Liver (tissue), 9 donors: ENCODE results near the gene ZFP82. TPM values are rescaled to one million over a fixed set of nuclear protein-coding genes. Genes with fewer than 3 reads are reported as not detected.

Source experiments
- DNase-seq: peaks from one replicate; pipeline ENCODE4 v3.0.0-alpha.2; 2017; ENCODE audit warnings: low spot score
- H3K27ac ChIP-seq, 2 donors: one replicate each; pipeline ENCODE4 v1.7.0; 2013; ENCODE audit warnings: inconsistent platforms in 2 of 2, low read length in 2 of 2, control low read depth in 1 of 2, low read depth in 1 of 2, mild to moderate bottlenecking in 1 of 2
- H3K27me3 ChIP-seq, 4 donors: one replicate each; pipeline versions ENCODE4 v1.6.1 to v1.7.0; 2013; ENCODE audit warnings: low read length in 3 of 4, inconsistent platforms in 1 of 4, mild to moderate bottlenecking in 1 of 4, moderate library complexity in 1 of 4; ENCODE audit not compliant: control insufficient read depth in 4 of 4, insufficient read depth in 4 of 4
- H3K36me3 ChIP-seq, 4 donors: one replicate each; pipeline versions ENCODE4 v1.6.1 to v1.7.0; 2013; ENCODE audit warnings: low read length in 3 of 4, mild to moderate bottlenecking in 3 of 4, low read depth in 1 of 4, moderate library complexity in 1 of 4; ENCODE audit not compliant: control insufficient read depth in 4 of 4, insufficient read depth in 3 of 4
- H3K4me1 ChIP-seq, 4 donors: one replicate each; pipeline versions ENCODE4 v1.6.1 to v1.7.0; 2013; ENCODE audit warnings: low read length in 3 of 4, mild to moderate bottlenecking in 3 of 4, moderate library complexity in 1 of 4; ENCODE audit not compliant: control insufficient read depth in 4 of 4, insufficient read depth in 4 of 4
- H3K4me3 ChIP-seq, 3 donors: one replicate each; pipeline versions ENCODE4 v1.6.1 to v1.7.0; 2013; ENCODE audit warnings: low read length in 3 of 3, control low read depth in 1 of 3, low read depth in 1 of 3, mild to moderate bottlenecking in 1 of 3
- H3K9ac ChIP-seq, 2 donors: one replicate each; pipeline ENCODE4 v1.7.0; 2013; ENCODE audit warnings: low read length in 2 of 2, mild to moderate bottlenecking in 2 of 2, moderate library complexity in 2 of 2, control low read depth in 1 of 2, low read depth in 1 of 2
- H3K9me3 ChIP-seq, 4 donors: one replicate each; pipeline versions ENCODE4 v1.6.1 to v1.7.0; 2013; ENCODE audit warnings: low read length in 3 of 4; ENCODE audit not compliant: control insufficient read depth in 4 of 4
- EGR1 ChIP-seq, 2 donors: IDR thresholded peaks; 2 replicates each; pipeline ENCODE4 v1.6.1; 2016 to 2018; ENCODE audit warnings: antibody characterized with exemption in 2 of 2, low read depth in 2 of 2
- FOXA2 ChIP-seq: IDR thresholded peaks from 2 replicates; pipeline ENCODE4 v1.6.1; 2016; ENCODE audit warnings: antibody characterized with exemption
- GABPA ChIP-seq, 2 donors: IDR thresholded peaks in 1 of 2; conservative IDR thresholded peaks in 1 of 2; 2 replicates each; pipeline ENCODE4 v1.6.1; 2016; ENCODE audit warnings: antibody characterized with exemption in 2 of 2, mild to moderate bottlenecking in 1 of 2, moderate library complexity in 1 of 2
- HNF4A ChIP-seq, 2 donors: conservative IDR thresholded peaks; 2 replicates each; pipeline ENCODE4 v1.6.1; 2016; ENCODE audit warnings: antibody characterized with exemption in 2 of 2, mild to moderate bottlenecking in 2 of 2
- HNF4G ChIP-seq: IDR thresholded peaks from 2 replicates; pipeline ENCODE4 v1.6.1; 2016; ENCODE audit warnings: antibody characterized with exemption
- JUND ChIP-seq, 2 donors: IDR thresholded peaks; 2 replicates each; pipeline ENCODE4 v1.6.1; 2016; ENCODE audit warnings: antibody characterized with exemption in 2 of 2
- MAX ChIP-seq: IDR thresholded peaks from 2 replicates; pipeline ENCODE4 v1.6.1; 2016; ENCODE audit warnings: antibody characterized with exemption
- NR2F2 ChIP-seq: IDR thresholded peaks from 2 replicates; pipeline ENCODE4 v1.6.1; 2016; ENCODE audit warnings: antibody characterized with exemption
- RAD21 ChIP-seq, 2 donors: IDR thresholded peaks; 2 replicates each; pipeline ENCODE4 v1.6.1; 2016; ENCODE audit warnings: antibody characterized with exemption in 2 of 2, mild to moderate bottlenecking in 2 of 2
- REST ChIP-seq: IDR thresholded peaks from 2 replicates; pipeline ENCODE4 v1.6.1; 2016; ENCODE audit warnings: antibody characterized with exemption, mild to moderate bottlenecking
- RXRA ChIP-seq, 2 donors: IDR thresholded peaks; 2 replicates each; pipeline ENCODE4 v1.6.1; 2017 to 2018; ENCODE audit warnings: antibody characterized with exemption in 2 of 2, mild to moderate bottlenecking in 1 of 2
- SP1 ChIP-seq: IDR thresholded peaks from 2 replicates; pipeline ENCODE4 v1.6.1; 2018; ENCODE audit warnings: antibody characterized with exemption, mild to moderate bottlenecking
- TAF1 ChIP-seq: conservative IDR thresholded peaks from 2 replicates; pipeline ENCODE4 v1.6.1; 2016; ENCODE audit warnings: antibody characterized with exemption, mild to moderate bottlenecking
- YY1 ChIP-seq: IDR thresholded peaks from 2 replicates; pipeline ENCODE4 v1.6.1; 2016; ENCODE audit warnings: antibody characterized with exemption, mild to moderate bottlenecking
- WGBS: extraction: QIAGEN DNeasy Blood & Tissue Kit; methylation state at CpG from one replicate; pipeline ENCODE4 v1.1.7; 2013; 5-methylcytosine and 5-hydroxymethylcytosine counted together
- polyA plus RNA-seq, 2 donors: library from polyadenylated mRNA; stranded (reverse) in 1 of 2; unstranded in 1 of 2; fragments of 200-250 nt in 1 of 2; fragments of >200 nt in 1 of 2; fragmentation: Nextera tagmentation in 1 of 2; extraction: Ambion mirVana in 1 of 2; gene quantifications; one replicate each; pipeline versions ENCODE4 v1.2.1 to v1.2.3, GENCODE V29; 2013 to 2015
- total RNA-seq, 2 donors: library from RNA; depleted of rRNA; stranded (reverse); fragments of >200 nt; gene quantifications; one replicate each; pipeline ENCODE4 v1.2.3, GENCODE V29; 2014
- TF ChIP-seq, protein P1 (sequence below): fragments of 150-350 bp; IDR thresholded peaks from 2 replicates; pipeline ENCODE4 v1.5.1; 2017; ENCODE audit warnings: improper control_type of control experiment, low read depth, low read length; ENCODE audit not compliant: missing input control
- TF ChIP-seq, protein P2 (sequence below): IDR thresholded peaks from 2 replicates; pipeline ENCODE4 v1.6.1; 2016; ENCODE audit warnings: antibody characterized with exemption
- TF ChIP-seq, protein P3 (sequence below): IDR thresholded peaks from 2 replicates; pipeline ENCODE4 v1.6.1; 2016; ENCODE audit warnings: antibody characterized with exemption
- donor health status: healthy.
- donor health status: healthy.
- donor health status: healthy.
- donor health status: healthy.
- donor health status: healthy.

The ZFP82 gene
- total and polyA plus RNA-seq, 4 donors = 0.40 to 3.1 (median 1.0) TPM

DNA sequence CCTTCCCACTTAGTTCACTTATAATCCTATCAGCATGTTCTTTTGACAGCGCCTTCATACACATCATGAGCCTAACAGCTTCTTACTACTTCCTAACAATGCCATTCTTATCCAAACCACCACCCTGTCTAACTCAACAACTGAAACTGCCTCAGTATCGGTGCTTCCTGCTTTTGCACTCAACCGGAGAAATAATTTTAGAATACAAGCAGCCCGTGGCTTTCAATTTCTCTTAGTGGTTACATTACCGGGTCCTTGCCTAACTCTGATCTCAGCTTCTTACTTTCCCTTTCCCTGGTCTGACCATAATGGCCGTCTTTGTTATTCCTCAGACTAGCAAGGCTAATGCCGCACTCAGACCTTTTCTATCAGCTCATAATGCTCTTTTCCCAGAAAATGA lies 17.0 kb downstream of the ZFP82 start:
- peaks cover 17 to 34% (median 21%) of the 10 kb centered on the region in 4 donors for H3K9me3 ChIP-seq
- no peak for DNase-seq
- TF ChIP-seq SP1 = no peak
- peak overlapping the region in 2 of 3 donors; percentile 2 to 26 for H3K4me3 ChIP-seq
- H3K27ac ChIP-seq = no peak overlapping the region
- H3K36me3 ChIP-seq = peaks cover 1 to 23% (median 6%) of the 10 kb centered on the region in 4 donors
- no peaks in the 10 kb centered on the region for H3K27me3 ChIP-seq
- 93% methylated on average over 7 of the region's 7 CpGs for WGBS
- H3K4me1 ChIP-seq = no peaks in the 10 kb centered on the region
- no peak overlapping the region for H3K9ac ChIP-seq

DNA sequence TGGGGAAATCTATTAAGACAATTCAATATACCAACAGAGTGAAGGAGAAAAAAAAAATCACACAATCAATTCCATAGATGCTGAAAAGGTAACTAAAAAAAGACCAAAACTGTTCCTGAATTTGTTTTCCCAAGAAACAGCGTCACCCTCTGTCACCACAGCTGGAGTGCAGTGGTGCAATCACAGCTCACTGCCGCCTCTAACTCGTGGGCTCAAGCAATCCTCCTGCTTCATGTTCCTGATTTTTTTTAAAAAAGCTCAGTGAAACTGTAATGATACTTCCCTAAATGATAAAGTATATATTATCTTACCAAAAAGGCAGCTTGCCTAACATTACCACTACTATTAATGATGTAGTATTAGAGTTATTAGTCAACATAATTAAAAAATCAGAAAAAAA lies 19.9 kb downstream of the ZFP82 start:
- peak overlapping the region in 2 of 3 donors; percentile 14 to 32 for H3K4me3 ChIP-seq
- 92% methylated on average over 3 of the region's 3 CpGs for WGBS
- TF ChIP-seq HNF4A (conservative IDR thresholded peaks at IDR 0.05) (no peak), RXRA (IDR thresholded peaks at IDR 0.05) (no peak), FOXA2 (no peak), HNF4G (no peak), RAD21 (IDR thresholded peaks at IDR 0.05) (no peak), JUND (IDR thresholded peaks at IDR 0.05) (no peak), NR2F2 (no peak), GABPA (IDR thresholded peaks at IDR 0.05 in 1 of 2, conservative IDR thresholded peaks at IDR 0.05 in 1 of 2) (no peak), EGR1 (IDR thresholded peaks at IDR 0.05; ENCODE audit: low read depth in 2 of 2) (no peak), SP1 (no peak), MAX (no peak), TAF1 (no peak), YY1 (no peak)
- TF ChIP-seq, protein P1, sequence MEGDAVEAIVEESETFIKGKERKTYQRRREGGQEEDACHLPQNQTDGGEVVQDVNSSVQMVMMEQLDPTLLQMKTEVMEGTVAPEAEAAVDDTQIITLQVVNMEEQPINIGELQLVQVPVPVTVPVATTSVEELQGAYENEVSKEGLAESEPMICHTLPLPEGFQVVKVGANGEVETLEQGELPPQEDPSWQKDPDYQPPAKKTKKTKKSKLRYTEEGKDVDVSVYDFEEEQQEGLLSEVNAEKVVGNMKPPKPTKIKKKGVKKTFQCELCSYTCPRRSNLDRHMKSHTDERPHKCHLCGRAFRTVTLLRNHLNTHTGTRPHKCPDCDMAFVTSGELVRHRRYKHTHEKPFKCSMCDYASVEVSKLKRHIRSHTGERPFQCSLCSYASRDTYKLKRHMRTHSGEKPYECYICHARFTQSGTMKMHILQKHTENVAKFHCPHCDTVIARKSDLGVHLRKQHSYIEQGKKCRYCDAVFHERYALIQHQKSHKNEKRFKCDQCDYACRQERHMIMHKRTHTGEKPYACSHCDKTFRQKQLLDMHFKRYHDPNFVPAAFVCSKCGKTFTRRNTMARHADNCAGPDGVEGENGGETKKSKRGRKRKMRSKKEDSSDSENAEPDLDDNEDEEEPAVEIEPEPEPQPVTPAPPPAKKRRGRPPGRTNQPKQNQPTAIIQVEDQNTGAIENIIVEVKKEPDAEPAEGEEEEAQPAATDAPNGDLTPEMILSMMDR = no peak
- no peaks in the 10 kb centered on the region for H3K4me1 ChIP-seq
- peaks cover 25 to 49% (median 28%) of the 10 kb centered on the region in 4 donors for H3K9me3 ChIP-seq
- no peaks in the 10 kb centered on the region for H3K27me3 ChIP-seq
- no peak overlapping the region for H3K27ac ChIP-seq
- H3K9ac ChIP-seq = no peak overlapping the region
- peaks cover 0 to 20% (median 7%) of the 10 kb centered on the region in 4 donors for H3K36me3 ChIP-seq
- no peak for DNase-seq

DNA sequence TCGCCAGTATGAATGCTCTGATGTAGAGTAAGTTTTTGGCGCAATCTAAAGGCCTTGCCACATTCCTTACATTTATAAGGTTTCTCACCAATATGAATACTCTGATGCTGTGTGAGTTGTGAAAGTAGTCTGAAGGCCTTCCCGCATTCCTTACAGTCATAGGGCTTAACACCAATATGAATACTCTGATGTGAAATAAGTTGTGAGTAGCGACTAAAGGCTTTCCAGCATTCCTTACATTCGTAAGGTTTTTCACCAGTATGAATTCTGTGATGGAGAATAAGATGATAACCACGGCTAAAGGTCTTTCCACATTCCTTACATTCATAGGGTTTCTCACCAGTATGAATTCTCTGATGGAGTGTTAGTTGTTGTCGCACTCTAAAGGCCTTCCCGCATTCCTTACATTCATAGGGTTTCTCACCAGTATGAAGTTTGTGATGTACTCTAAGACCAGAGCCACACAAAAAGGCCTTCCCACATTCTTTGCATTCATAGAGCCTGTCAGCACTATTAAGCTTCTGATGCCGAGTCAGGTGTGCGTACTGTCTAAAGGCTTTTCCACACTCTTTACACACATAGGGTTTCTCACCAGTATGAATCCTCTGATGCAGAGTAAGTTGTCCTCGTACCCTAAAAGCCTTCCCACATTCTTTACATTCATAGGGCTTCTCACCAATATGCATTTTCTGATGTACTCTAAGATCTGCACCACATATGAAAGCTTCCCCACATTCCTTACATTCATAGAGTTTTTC lies 25.3 kb downstream of the ZFP82 start:
- TF ChIP-seq HNF4G (no peak), GABPA (IDR thresholded peaks at IDR 0.05 in 1 of 2, conservative IDR thresholded peaks at IDR 0.05 in 1 of 2) (no peak), MAX (no peak), TAF1 (no peak), JUND (IDR thresholded peaks at IDR 0.05) (no peak), RXRA (IDR thresholded peaks at IDR 0.05) (no peak), REST (no peak)
- TF ChIP-seq, protein P2, sequence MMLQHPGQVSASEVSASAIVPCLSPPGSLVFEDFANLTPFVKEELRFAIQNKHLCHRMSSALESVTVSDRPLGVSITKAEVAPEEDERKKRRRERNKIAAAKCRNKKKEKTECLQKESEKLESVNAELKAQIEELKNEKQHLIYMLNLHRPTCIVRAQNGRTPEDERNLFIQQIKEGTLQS = no peak
- TF ChIP-seq, protein P3, sequence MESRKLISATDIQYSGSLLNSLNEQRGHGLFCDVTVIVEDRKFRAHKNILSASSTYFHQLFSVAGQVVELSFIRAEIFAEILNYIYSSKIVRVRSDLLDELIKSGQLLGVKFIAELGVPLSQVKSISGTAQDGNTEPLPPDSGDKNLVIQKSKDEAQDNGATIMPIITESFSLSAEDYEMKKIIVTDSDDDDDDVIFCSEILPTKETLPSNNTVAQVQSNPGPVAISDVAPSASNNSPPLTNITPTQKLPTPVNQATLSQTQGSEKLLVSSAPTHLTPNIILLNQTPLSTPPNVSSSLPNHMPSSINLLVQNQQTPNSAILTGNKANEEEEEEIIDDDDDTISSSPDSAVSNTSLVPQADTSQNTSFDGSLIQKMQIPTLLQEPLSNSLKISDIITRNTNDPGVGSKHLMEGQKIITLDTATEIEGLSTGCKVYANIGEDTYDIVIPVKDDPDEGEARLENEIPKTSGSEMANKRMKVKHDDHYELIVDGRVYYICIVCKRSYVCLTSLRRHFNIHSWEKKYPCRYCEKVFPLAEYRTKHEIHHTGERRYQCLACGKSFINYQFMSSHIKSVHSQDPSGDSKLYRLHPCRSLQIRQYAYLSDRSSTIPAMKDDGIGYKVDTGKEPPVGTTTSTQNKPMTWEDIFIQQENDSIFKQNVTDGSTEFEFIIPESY = no peak
- H3K4me1 ChIP-seq = no peaks in the 10 kb centered on the region
- H3K27ac ChIP-seq = no peak overlapping the region
- H3K27me3 ChIP-seq = no peaks in the 10 kb centered on the region
- H3K4me3 ChIP-seq = peak overlapping the region in 2 of 3 donors; percentile 47 to 77
- no peak for DNase-seq
- H3K9me3 ChIP-seq = peaks cover 36 to 67% (median 44%) of the 10 kb centered on the region in 4 donors
- WGBS = 97% methylated on average over 11 of the region's 11 CpGs
- peaks cover 2 to 23% (median 14%) of the 10 kb centered on the region in 4 donors for H3K36me3 ChIP-seq
- no peak overlapping the region for H3K9ac ChIP-seq
